ENCODE results near the gene SPTLC2. TPM values are rescaled to one million over a fixed set of nuclear protein-coding genes. Genes with fewer than 3 reads are reported as not detected.

Gene SPTLC2
- total RNA-seq, 1 experiment from 2014 or later = 44.7 TPM

- H3K4me3 ChIP-seq (replicated peaks in 1 of 2; ENCODE audit: low read depth in 1 of 2, low read length in 2 of 2) = no peak overlapping the region
- H3K9ac ChIP-seq (ENCODE audit: low read length) = no peak overlapping the region
- no peaks in the 10 kb centered on the region for H3K9me3 ChIP-seq (ENCODE audit: control insufficient read depth in 1 of 2, insufficient read depth in 1 of 2, low read depth in 1 of 2, low read length in 2 of 2)
- ATAC-seq (no peak), DNase-seq (ENCODE audit: low read depth, low spot score) (no peak)
- no peaks in the 10 kb centered on the region for H3K36me3 ChIP-seq (ENCODE audit: control insufficient read depth in 1 of 2, insufficient read depth in 2 of 2, low read length in 2 of 2)
- peaks cover 6 to 34% of the 10 kb centered on the region in 2 experiments for H3K4me1 ChIP-seq (ENCODE audit: control insufficient read depth in 1 of 2, insufficient read depth in 2 of 2, low read length in 2 of 2)
- intact Hi-C loops (cut with micrococcal nuclease) = no loop called here
- POLR2A ChIA-PET = no interaction called here
- H4K20me1 ChIP-seq (ENCODE audit: insufficient read depth) = no peaks in the 10 kb centered on the region
- H2AFZ ChIP-seq (ENCODE audit: low read depth, low read length, poor library complexity, severe bottlenecking) = no peak overlapping the region
- CTCF ChIA-PET = interaction anchor here (1.1 kb wide), 1 partner anchor 205 kb away, joined by 3 read pairs; no protein-coding TSS in a partner anchor
- no peak overlapping the region for H3K27ac ChIP-seq (ENCODE audit: low read depth, low read length)
- H3K27me3 ChIP-seq (ENCODE audit: insufficient read depth, low read length) = no peaks in the 10 kb centered on the region
- H3K4me2 ChIP-seq (ENCODE audit: low read length) = peak overlapping the region; percentile 19
- peaks cover 86% of the 10 kb centered on the region for H3K79me2 ChIP-seq (ENCODE audit: insufficient read depth, low read length)
- no peak for TF ChIP-seq EGR1 (IDR thresholded peaks at IDR 0.05; ENCODE audit: low read depth)
- TF ChIP-seq EZH2phosphoT487 (IDR thresholded peaks at IDR 0.05; ENCODE audit: borderline replicate concordance) = no peak
- no peak for TF ChIP-seq ZBTB33 (IDR thresholded peaks at IDR 0.05; ENCODE audit: extremely low read depth, insufficient replicate concordance, low read length)
- TF ChIP-seq SRF (IDR thresholded peaks at IDR 0.05; ENCODE audit: low read depth) = no peak
- no peak for TF ChIP-seq CBX3 (IDR thresholded peaks at IDR 0.05; ENCODE audit: low read depth)
- TF ChIP-seq CEBPB (IDR thresholded peaks at IDR 0.05; ENCODE audit: low read depth) = no peak
- TF ChIP-seq CTCF (IDR thresholded peaks at IDR 0.05 in 2 of 3, conservative IDR thresholded peaks at IDR 0.05 in 1 of 3; ENCODE audit: borderline replicate concordance in 1 of 3, insufficient read depth in 1 of 3, low read depth in 2 of 3, low read length in 2 of 3) = no peak
- TF ChIP-seq ATF3 (IDR thresholded peaks at IDR 0.05) = no peak
- TF ChIP-seq MAX (IDR thresholded peaks at IDR 0.05) = no peak
- no peak for TF ChIP-seq FOSL1 (IDR thresholded peaks at IDR 0.05; ENCODE audit: low read depth)
- TF ChIP-seq ZNF274 (IDR thresholded peaks at IDR 0.05; ENCODE audit: low read depth, low read length) = no peak
- TF ChIP-seq REST (IDR thresholded peaks at IDR 0.05; ENCODE audit: low read depth) = no peak
- no peak for TF ChIP-seq JUND (IDR thresholded peaks at IDR 0.05)
- no peak for TF ChIP-seq SP1 (IDR thresholded peaks at IDR 0.05; ENCODE audit: low read depth)
- TF ChIP-seq ZFX (IDR thresholded peaks at IDR 0.05) = no peak
- H3K9me2 ChIP-seq (ENCODE audit: insufficient read depth) = no peaks in the 10 kb centered on the region
- BruUV-seq (replicated peaks) = no TSS peak
- RAD21 ChIA-PET (ENCODE audit: low non-redundant PET in 1 of 2, low total read pairs in 2 of 2, uncharacterized antibody in 2 of 2, unreplicated experiment in 2 of 2) = no interaction called here
Measured at GRCh38 chr14:77612011-77612620, 4.3 kb downstream of the SPTLC2 start.
